Measurements from ENCODE around the gene ZNF846. TPM values are rescaled to one million over a fixed set of nuclear protein-coding genes. Genes with fewer than 3 reads are reported as not detected.
"Not testable (repeated sequence)": the region's sequence is repeated elsewhere in the genome, so short reads cannot be mapped to it uniquely, and the experiment has no call there.

Gene ZNF846
- total and polyA plus RNA-seq, 9 of the 15 experiments (the other 6 are each of a cell fraction or from before 2014, with no cell fraction given), result 4.1 to 8.7 (median 7.8) TPM

DNA sequence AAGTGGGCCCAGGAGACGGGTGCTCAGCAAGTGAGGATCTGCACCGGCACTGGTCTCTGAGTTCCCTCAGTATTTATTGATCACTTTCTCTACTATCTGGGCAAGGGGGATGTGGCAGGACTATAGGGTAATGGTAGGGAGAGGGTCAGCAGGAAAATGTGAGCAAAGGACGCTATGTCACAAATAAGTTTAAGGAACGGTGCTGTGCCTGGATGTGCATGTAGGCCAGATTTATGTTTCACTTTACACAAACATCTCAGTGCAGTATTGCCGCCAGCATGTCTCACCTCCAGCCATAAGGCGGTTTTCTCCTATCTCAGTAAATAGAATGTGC, 15.6 kb upstream of the ZNF846 start:
- 0 out of 2 replicates have a peak overlapping the region, but pooled peaks have one; percentile 38 for H3K4me3 ChIP-seq
- not testable (repeated sequence) for ATAC-seq; H3K9ac ChIP-seq (ENCODE audit: insufficient read depth in 1 of 2, low read depth in 2 of 2, low read length in 2 of 2)

DNA sequence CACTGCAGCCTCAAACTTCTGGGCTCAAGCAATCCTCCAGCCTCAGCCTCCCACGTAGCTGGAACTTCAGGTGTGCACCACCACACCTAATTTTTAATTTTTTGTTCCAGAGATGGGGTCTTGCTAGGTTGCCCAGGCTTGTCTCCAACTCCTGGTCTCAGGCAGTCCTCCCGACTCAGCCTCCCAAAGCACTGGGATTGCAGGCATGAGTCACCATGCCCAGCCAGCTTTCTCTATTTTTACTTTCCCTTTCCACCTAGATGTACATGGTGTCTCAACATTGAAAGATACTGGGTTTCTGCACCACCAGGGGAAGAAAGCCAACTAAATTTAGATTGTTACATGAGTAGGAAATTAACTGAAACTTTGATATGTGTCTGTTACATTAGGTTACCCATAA, 13.8 kb upstream of the ZNF846 start:
- Histone ChIP-seq H3K4me3 (no peak overlapping the region), H3K27me3 (ENCODE audit: control insufficient read depth in 2 of 2, insufficient read depth in 2 of 2, low read length in 2 of 2) (no peaks in the 10 kb centered on the region), H4K20me1 (replicated peaks; ENCODE audit: control insufficient read depth, insufficient read depth, low read length) (no peaks in the 10 kb centered on the region), H3K36me3 (ENCODE audit: control insufficient read depth, insufficient read depth, low read length) (no peaks in the 10 kb centered on the region), H3K4me1 (replicated peaks in 1 of 2; ENCODE audit: control insufficient read depth in 2 of 2, insufficient read depth in 2 of 2, low read length in 2 of 2) (peaks cover 21% of the 10 kb centered on the region in 2 experiments), H3K9ac (ENCODE audit: insufficient read depth in 1 of 2, low read depth in 2 of 2, low read length in 2 of 2) (no peak overlapping the region), H2AFZ (ENCODE audit: low read depth, low read length) (no peak overlapping the region), H3K79me2 (ENCODE audit: control insufficient read depth, insufficient read depth, low read length) (peaks cover 5% of the 10 kb centered on the region; the same call in 2 of the 3 replicates), H3K4me2 (ENCODE audit: insufficient read depth, low read length) (no peak overlapping the region), H3K9me3 (replicated peaks; ENCODE audit: control insufficient read depth, insufficient read depth, low read depth, low read length) (no peaks in the 10 kb centered on the region; the same call in 1 of the 2 replicates), H3K9me1 (ENCODE audit: control insufficient read depth, insufficient read depth, low read length) (no peaks in the 10 kb centered on the region), H3K27ac (ENCODE audit: extremely low read depth, low read depth, low read length) (no peak overlapping the region)
- ATAC-seq (no peak), DNase-seq (ENCODE audit: extremely low read depth in 1 of 4, low spot score in 3 of 4) (no peak), FAIRE-seq (no peak)
- intact Hi-C loops (cut with micrococcal nuclease) (no loop called here), in situ Hi-C loops (cut with MboI) (no loop called here)
- WGBS (ENCODE audit: insufficient coverage, low coverage, missing lambda C conversion rate), result 68% methylated on average over 2 of the region's 2 CpGs
- no TSS peak for BruUV-seq (replicated peaks)
- POLR2A ChIA-PET, result no interaction called here
- CTCF ChIA-PET (ENCODE audit: low intra/inter-chr PET ratio), result no interaction called here
- peak; percentile 91 for TF ChIP-seq ZNF121 (CRISPR knock-in tag; conservative IDR thresholded peaks at IDR 0.05)
- TF ChIP-seq, protein P1, sequence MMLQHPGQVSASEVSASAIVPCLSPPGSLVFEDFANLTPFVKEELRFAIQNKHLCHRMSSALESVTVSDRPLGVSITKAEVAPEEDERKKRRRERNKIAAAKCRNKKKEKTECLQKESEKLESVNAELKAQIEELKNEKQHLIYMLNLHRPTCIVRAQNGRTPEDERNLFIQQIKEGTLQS (IDR thresholded peaks at IDR 0.05), result peak; percentile 15; the same call in 1 of the 2 replicates
- TF ChIP-seq, protein P1 (CRISPR knock-in tag; conservative IDR thresholded peaks at IDR 0.05), result no peak
- 0 out of 4 replicates have a peak, but pooled peaks of 1 of the 2 experiments have one; percentile 9 for TF ChIP-seq KDM1A (IDR thresholded peaks at IDR 0.05)
- TF ChIP-seq GABPB1 (CRISPR knock-in tag; IDR thresholded peaks at IDR 0.05), result no peak
- TF ChIP-seq ZNF263 (CRISPR knock-in tag; IDR thresholded peaks at IDR 0.05; ENCODE audit: borderline replicate concordance), result peak; percentile 88
- no peak for TF ChIP-seq ZNF316 (IDR thresholded peaks at IDR 0.05)
- no peak for TF ChIP-seq RNF2 (IDR thresholded peaks at IDR 0.05)
- peak; percentile 58; the same call in 1 of the 2 replicates for TF ChIP-seq BCOR (IDR thresholded peaks at IDR 0.05)
- TF ChIP-seq, protein P2, sequence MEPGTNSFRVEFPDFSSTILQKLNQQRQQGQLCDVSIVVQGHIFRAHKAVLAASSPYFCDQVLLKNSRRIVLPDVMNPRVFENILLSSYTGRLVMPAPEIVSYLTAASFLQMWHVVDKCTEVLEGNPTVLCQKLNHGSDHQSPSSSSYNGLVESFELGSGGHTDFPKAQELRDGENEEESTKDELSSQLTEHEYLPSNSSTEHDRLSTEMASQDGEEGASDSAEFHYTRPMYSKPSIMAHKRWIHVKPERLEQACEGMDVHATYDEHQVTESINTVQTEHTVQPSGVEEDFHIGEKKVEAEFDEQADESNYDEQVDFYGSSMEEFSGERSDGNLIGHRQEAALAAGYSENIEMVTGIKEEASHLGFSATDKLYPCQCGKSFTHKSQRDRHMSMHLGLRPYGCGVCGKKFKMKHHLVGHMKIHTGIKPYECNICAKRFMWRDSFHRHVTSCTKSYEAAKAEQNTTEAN (CRISPR knock-in tag; IDR thresholded peaks at IDR 0.05), result no peak
- no peak for TF ChIP-seq POLR3A (IDR thresholded peaks at IDR 0.05; ENCODE audit: borderline replicate concordance, extremely low read depth, insufficient read depth, insufficient read length)

More for the DNA sequence above, 15.6 kb upstream of the ZNF846 start:
- 29% methylated on average over 6 of the region's 6 CpGs for WGBS (ENCODE audit: insufficient coverage, low coverage, missing lambda C conversion rate)
- H2AFZ ChIP-seq (ENCODE audit: low read depth, low read length); POLR2A ChIA-PET; FAIRE-seq; H3K36me3 ChIP-seq (ENCODE audit: control insufficient read depth, insufficient read depth, low read length); H3K27ac ChIP-seq (ENCODE audit: extremely low read depth, low read depth, low read length); CTCF ChIA-PET (ENCODE audit: low intra/inter-chr PET ratio); H3K79me2 ChIP-seq (ENCODE audit: control insufficient read depth, insufficient read depth, low read length); BruUV-seq (replicated peaks); H3K27me3 ChIP-seq (ENCODE audit: control insufficient read depth in 2 of 2, insufficient read depth in 2 of 2, low read length in 2 of 2); H4K20me1 ChIP-seq (replicated peaks; ENCODE audit: control insufficient read depth, insufficient read depth, low read length); H3K9me1 ChIP-seq (ENCODE audit: control insufficient read depth, insufficient read depth, low read length); in situ Hi-C loops (cut with MboI); intact Hi-C loops (cut with micrococcal nuclease); H3K9me3 ChIP-seq (replicated peaks; ENCODE audit: control insufficient read depth, insufficient read depth, low read depth, low read length); TF ChIP-seq CREB1 (CRISPR knock-in tag; IDR thresholded peaks at IDR 0.05): not testable (repeated sequence)
- peak in 1 of 4 experiments; percentile 45 for DNase-seq (ENCODE audit: extremely low read depth in 1 of 4, low spot score in 3 of 4)
- Histone ChIP-seq H3K4me2 (ENCODE audit: insufficient read depth, low read length) (peak overlapping the region; percentile 74), H3K4me1 (replicated peaks in 1 of 2; ENCODE audit: control insufficient read depth in 2 of 2, insufficient read depth in 2 of 2, low read length in 2 of 2) (peaks cover 38% of the 10 kb centered on the region in 2 experiments)
- 0 out of 2 replicates have a peak, but pooled peaks have one; percentile 13 for TF ChIP-seq CREB1 (IDR thresholded peaks at IDR 0.05)
- TF ChIP-seq ZNF431 (CRISPR knock-in tag; IDR thresholded peaks at IDR 0.05), result peak; percentile 42; the same call in 1 of the 2 replicates

Measured in K562 (cell line).